Measurements from ENCODE around the gene EXO1. TPM values are rescaled to one million over a fixed set of nuclear protein-coding genes. Genes with fewer than 3 reads are reported as not detected.

Gene EXO1
- total RNA-seq, 1 experiment from 2014 or later, result 32.9 TPM

DNA sequence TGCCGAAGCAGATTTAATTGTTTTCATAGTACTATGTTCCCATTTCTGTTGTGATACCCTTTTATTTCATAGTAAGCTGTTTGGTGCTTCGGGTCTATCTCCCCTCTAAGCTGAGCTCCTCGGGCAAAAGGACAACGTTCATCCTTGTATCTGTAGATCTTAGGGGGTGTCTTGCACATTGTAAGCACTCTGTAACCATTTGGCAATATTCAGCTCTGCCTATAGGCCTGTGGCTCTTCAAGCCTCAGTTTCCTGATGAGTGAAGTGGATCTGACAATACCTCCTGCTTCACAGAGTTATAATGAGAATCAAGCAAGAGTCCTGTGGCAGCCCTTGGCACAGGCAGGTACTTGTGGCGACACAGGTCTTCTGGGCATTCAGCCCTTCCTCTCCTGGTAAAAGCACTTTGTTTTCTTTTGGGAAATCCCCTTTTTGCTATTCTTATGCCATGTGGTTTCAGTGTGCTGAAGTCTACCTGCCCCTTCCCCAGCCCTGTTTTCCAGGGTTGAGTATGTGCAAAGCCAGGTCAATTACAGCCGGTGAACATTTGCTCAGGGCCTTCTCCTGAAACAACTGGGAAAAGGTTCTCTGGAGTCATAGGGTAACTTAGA lies 8.5 kb upstream of the EXO1 start:
- no TSS peak for BruUV-seq (replicated peaks)
- CTCF ChIA-PET, result no interaction called here

More for the DNA sequence above, 8.5 kb upstream of the EXO1 start:
- H3K4me3 ChIP-seq (replicated peaks in 1 of 2; ENCODE audit: low read depth in 1 of 2, low read length in 2 of 2), result no peak overlapping the region
- no peaks in the 10 kb centered on the region for H3K36me3 ChIP-seq (ENCODE audit: control insufficient read depth in 1 of 2, insufficient read depth in 2 of 2, low read length in 2 of 2)
- no peak overlapping the region for H3K4me2 ChIP-seq (ENCODE audit: low read length)
- intact Hi-C loops (cut with micrococcal nuclease), result no loop called here
- no peak for ATAC-seq
- no peaks in the 10 kb centered on the region for H3K27me3 ChIP-seq (ENCODE audit: insufficient read depth, low read length)
- RAD21 ChIA-PET (ENCODE audit: low non-redundant PET in 1 of 2, low total read pairs in 2 of 2, uncharacterized antibody in 2 of 2, unreplicated experiment in 2 of 2), result no interaction called here
- no peak overlapping the region for H2AFZ ChIP-seq (ENCODE audit: low read depth, low read length, poor library complexity, severe bottlenecking)
- no peaks in the 10 kb centered on the region for H3K9me3 ChIP-seq (ENCODE audit: control insufficient read depth in 1 of 2, insufficient read depth in 1 of 2, low read depth in 1 of 2, low read length in 2 of 2)
- no peak for TF ChIP-seq ELF1 (IDR thresholded peaks at IDR 0.05; ENCODE audit: borderline replicate concordance, low read depth)
- TF ChIP-seq CEBPB (IDR thresholded peaks at IDR 0.05; ENCODE audit: low read depth), result no peak
- no peak for TF ChIP-seq TCF7L2 (IDR thresholded peaks at IDR 0.05; ENCODE audit: borderline replicate concordance, extremely low read depth, insufficient read depth, insufficient read length)
- TF ChIP-seq, protein P1, sequence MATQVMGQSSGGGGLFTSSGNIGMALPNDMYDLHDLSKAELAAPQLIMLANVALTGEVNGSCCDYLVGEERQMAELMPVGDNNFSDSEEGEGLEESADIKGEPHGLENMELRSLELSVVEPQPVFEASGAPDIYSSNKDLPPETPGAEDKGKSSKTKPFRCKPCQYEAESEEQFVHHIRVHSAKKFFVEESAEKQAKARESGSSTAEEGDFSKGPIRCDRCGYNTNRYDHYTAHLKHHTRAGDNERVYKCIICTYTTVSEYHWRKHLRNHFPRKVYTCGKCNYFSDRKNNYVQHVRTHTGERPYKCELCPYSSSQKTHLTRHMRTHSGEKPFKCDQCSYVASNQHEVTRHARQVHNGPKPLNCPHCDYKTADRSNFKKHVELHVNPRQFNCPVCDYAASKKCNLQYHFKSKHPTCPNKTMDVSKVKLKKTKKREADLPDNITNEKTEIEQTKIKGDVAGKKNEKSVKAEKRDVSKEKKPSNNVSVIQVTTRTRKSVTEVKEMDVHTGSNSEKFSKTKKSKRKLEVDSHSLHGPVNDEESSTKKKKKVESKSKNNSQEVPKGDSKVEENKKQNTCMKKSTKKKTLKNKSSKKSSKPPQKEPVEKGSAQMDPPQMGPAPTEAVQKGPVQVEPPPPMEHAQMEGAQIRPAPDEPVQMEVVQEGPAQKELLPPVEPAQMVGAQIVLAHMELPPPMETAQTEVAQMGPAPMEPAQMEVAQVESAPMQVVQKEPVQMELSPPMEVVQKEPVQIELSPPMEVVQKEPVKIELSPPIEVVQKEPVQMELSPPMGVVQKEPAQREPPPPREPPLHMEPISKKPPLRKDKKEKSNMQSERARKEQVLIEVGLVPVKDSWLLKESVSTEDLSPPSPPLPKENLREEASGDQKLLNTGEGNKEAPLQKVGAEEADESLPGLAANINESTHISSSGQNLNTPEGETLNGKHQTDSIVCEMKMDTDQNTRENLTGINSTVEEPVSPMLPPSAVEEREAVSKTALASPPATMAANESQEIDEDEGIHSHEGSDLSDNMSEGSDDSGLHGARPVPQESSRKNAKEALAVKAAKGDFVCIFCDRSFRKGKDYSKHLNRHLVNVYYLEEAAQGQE (IDR thresholded peaks at IDR 0.05; ENCODE audit: low read depth), result no peak
- TF ChIP-seq SP1 (IDR thresholded peaks at IDR 0.05; ENCODE audit: low read depth), result no peak
- TF ChIP-seq POLR2AphosphoS5 (IDR thresholded peaks at IDR 0.05; ENCODE audit: low read depth, low read length), result no peak
- TF ChIP-seq POLR2A (IDR thresholded peaks at IDR 0.05; ENCODE audit: borderline replicate concordance, extremely low read depth, insufficient read depth, insufficient read length), result no peak
- no peak for TF ChIP-seq SIN3A (IDR thresholded peaks at IDR 0.05; ENCODE audit: low read depth)
- TF ChIP-seq RAD21 (IDR thresholded peaks at IDR 0.05; ENCODE audit: low read depth), result no peak
- TF ChIP-seq CBX3 (IDR thresholded peaks at IDR 0.05; ENCODE audit: low read depth), result no peak
- H3K79me2 ChIP-seq (ENCODE audit: insufficient read depth, low read length), result no peaks in the 10 kb centered on the region
- DNase-seq (ENCODE audit: low read depth, low spot score), result no peak
- no peak overlapping the region for H3K9ac ChIP-seq (ENCODE audit: low read length)
- H3K27ac ChIP-seq (ENCODE audit: low read depth, low read length), result no peak overlapping the region
- H4K20me1 ChIP-seq (ENCODE audit: insufficient read depth), result no peaks in the 10 kb centered on the region
- POLR2A ChIA-PET, result no interaction called here
- H3K4me1 ChIP-seq (ENCODE audit: control insufficient read depth in 1 of 2, insufficient read depth in 2 of 2, low read length in 2 of 2), result no peaks in the 10 kb centered on the region
- no peaks in the 10 kb centered on the region for H3K9me2 ChIP-seq (ENCODE audit: insufficient read depth)

Measured in HCT116 (cell line).